ENCODE results near the gene EPC1. TPM values are rescaled to one million over a fixed set of nuclear protein-coding genes. Genes with fewer than 3 reads are reported as not detected.

Gene EPC1
- total and polyA plus RNA-seq, 12 donors, result 8.4 to 25.4 (median 19.0) TPM

- no peaks in the 10 kb centered on the region for H3K27me3 ChIP-seq
- H3K4me1 ChIP-seq, result peaks cover 0 to 13% (median 0%) of the 10 kb centered on the region in 9 donors
- no peaks in the 10 kb centered on the region for H3K36me3 ChIP-seq
- 61 to 67% methylated on average over 6 of the region's 6 CpGs for WGBS, 2 donors
- H3K9me3 ChIP-seq, result peaks cover 0 to 4% (median 0%) of the 10 kb centered on the region in 11 donors
- no peak for TF ChIP-seq CTCF (IDR thresholded peaks at IDR 0.05)
- ATAC-seq (peak in 1 of 8 donors; percentile 37), DNase-seq (no peak)
- intact Hi-C loops (cut with DNase I), result no loop called here
- no peak overlapping the region for H3K27ac ChIP-seq
- H3K4me3 ChIP-seq, result no peak overlapping the region
These were observed 41.5 kb upstream of the EPC1 start for GRCh38 chr10:32388258-32389027.

GRCh38 chr10:32386623-32387260, 39.8 kb upstream of the EPC1 start:
- H3K4me3 ChIP-seq, result no peak overlapping the region
- H3K9me3 ChIP-seq, result no peaks in the 10 kb centered on the region
- DNase-seq (no peak), ATAC-seq (no peak)
- H3K4me1 ChIP-seq, result peaks cover 0 to 13% (median 0%) of the 10 kb centered on the region in 9 donors
- no peaks in the 10 kb centered on the region for H3K27me3 ChIP-seq
- no peak overlapping the region for H3K27ac ChIP-seq
- 73 to 82% methylated on average over 7 of the region's 7 CpGs for WGBS, 2 donors
- no peaks in the 10 kb centered on the region for H3K36me3 ChIP-seq
- intact Hi-C loops (cut with DNase I), result no loop called here
- no peak for TF ChIP-seq CTCF (IDR thresholded peaks at IDR 0.05)

GRCh38 chr10:32384171-32384570, 37.2 kb upstream of the EPC1 start:
- no peaks in the 10 kb centered on the region for H3K36me3 ChIP-seq
- peaks cover 0 to 17% (median 5%) of the 10 kb centered on the region in 9 donors for H3K4me1 ChIP-seq
- ATAC-seq (no peak), DNase-seq (no peak)
- H3K27ac ChIP-seq, result no peak overlapping the region
- H3K4me3 ChIP-seq, result no peak overlapping the region
- no peak for TF ChIP-seq CTCF (IDR thresholded peaks at IDR 0.05)
- H3K27me3 ChIP-seq, result no peaks in the 10 kb centered on the region
- intact Hi-C loops (cut with DNase I), result no loop called here
- no peaks in the 10 kb centered on the region for H3K9me3 ChIP-seq
- WGBS, 2 donors, result 91 to 94% methylated on average over 4 of the region's 4 CpGs

- Histone ChIP-seq H3K4me1 (peaks cover 0 to 16% (median 7%) of the 10 kb centered on the region in 9 donors), H3K4me3 (no peak overlapping the region), H3K27me3 (no peaks in the 10 kb centered on the region), H3K36me3 (no peaks in the 10 kb centered on the region), H3K27ac (peak overlapping the region in 1 of 10 donors; percentile 90), H3K9me3 (no peaks in the 10 kb centered on the region)
- ATAC-seq (no peak), DNase-seq (no peak)
- TF ChIP-seq CTCF (IDR thresholded peaks at IDR 0.05), result no peak
- WGBS, 2 donors, result 90 to 91% methylated on average over 3 of the region's 3 CpGs
- intact Hi-C loops (cut with DNase I), result no loop called here
These were observed 34.2 kb upstream of the EPC1 start for GRCh38 chr10:32381165-32381564.

Measured in heart right ventricle (tissue), 16 donors.